Esophagus muscularis mucosa (tissue), 4 donors: Measurements from ENCODE around the gene CFAP97. TPM values are rescaled to one million over a fixed set of nuclear protein-coding genes. Genes with fewer than 3 reads are reported as not detected.

Experiments
- DNase-seq: peaks from one replicate; pipeline ENCODE4 v3.0.0-alpha.2; 2017; ENCODE audit errors: extremely low spot score
- H3K27ac ChIP-seq, 4 donors: fragments of 200-600 bp; sonication (generic); replicated peaks in 1 of 4; 1 replicate in 3 of 4; 2 replicates in 1 of 4; pipeline ENCODE4 v1.5.1; 2016 to 2019; ENCODE audit warnings: mild to moderate bottlenecking in 1 of 4
- H3K27me3 ChIP-seq, 4 donors: fragments of 200-600 bp; sonication (generic); one replicate each; pipeline versions ENCODE4 v1.5.1 to v1.6.0; 2016 to 2019
- H3K36me3 ChIP-seq, 4 donors: fragments of 200-600 bp; sonication (generic); one replicate each; pipeline ENCODE4 v1.5.1; 2016 to 2019
- H3K4me1 ChIP-seq, 4 donors: fragments of 200-600 bp; sonication (generic); one replicate each; pipeline ENCODE4 v1.5.1; 2016 to 2019
- H3K4me3 ChIP-seq, 4 donors: fragments of 200-600 bp; sonication (generic); 1 replicate in 2 of 4; 2 replicates in 2 of 4; pipeline ENCODE4 v1.5.1; 2016 to 2019; ENCODE audit warnings: mild to moderate bottlenecking in 4 of 4, moderate library complexity in 1 of 4
- H3K9me3 ChIP-seq, 4 donors: fragments of 200-600 bp; sonication (generic); 1 replicate in 3 of 4; 2 replicates in 1 of 4; pipeline ENCODE4 v1.5.1; 2016 to 2019
- CTCF ChIP-seq, 3 experiments: fragments of 200-600 bp in 2 of 3; fragments of 450-650 bp in 1 of 3; sonication (generic) in 2 of 3; IDR thresholded peaks; one replicate each; pipeline ENCODE4 v1.5.1; 2017 to 2019; ENCODE audit warnings: antibody characterized with exemption in 3 of 3, mild to moderate bottlenecking in 2 of 3, moderate library complexity in 1 of 3
- EP300 ChIP-seq: sonication (generic); formaldehyde crosslinking; IDR thresholded peaks from one replicate; pipeline ENCODE4 v1.6.1; 2017; ENCODE audit warnings: antibody characterized with exemption
- POLR2A ChIP-seq: fragments of 450-650 bp; IDR thresholded peaks from one replicate; pipeline ENCODE4 v1.6.1; 2017; ENCODE audit warnings: antibody characterized with exemption, moderate library complexity, mild to moderate bottlenecking, low read depth
- POLR2AphosphoS5 ChIP-seq, 2 donors: sonication (generic); formaldehyde crosslinking; IDR thresholded peaks; one replicate each; pipeline ENCODE4 v1.6.1; 2017; ENCODE audit warnings: antibody characterized with exemption in 2 of 2
- WGBS: methylation state at CpG from one replicate; pipeline ENCODE4 v1.1.5; 2018; 5-methylcytosine and 5-hydroxymethylcytosine counted together
- intact Hi-C: fragments of 100-400 bp; cut with DNase I; formaldehyde crosslinking; loops from one replicate; pipeline ENCODE4 v1.15.1; 2023
- total RNA-seq, 4 donors: library from RNA; depleted of rRNA; stranded (reverse); fragments of >200 nt; gene quantifications; one replicate each; pipeline versions ENCODE4 v1.1.0 to v1.2.1, GENCODE V29; 2016

The CFAP97 gene
- total RNA-seq, 4 donors from 2014 or later = 30.2 to 36.8 (median 35.1) TPM

- WGBS = 74% methylated on average over 12 of the region's 12 CpGs
- intact Hi-C loops = loop anchor here (5.0 to 10.0 kb wide), 2 partner anchors 33 to 325 kb away; partner anchors contain the start of gene ACSL1
- H3K36me3 ChIP-seq = peaks cover 8 to 50% (median 31%) of the 10 kb centered on the region in 4 donors
- peaks cover 0 to 40% (median 31%) of the 10 kb centered on the region in 4 donors for H3K4me1 ChIP-seq
- H3K27ac ChIP-seq = peak overlapping the region in 2 of 4 donors; percentile 47 to 50
- no peaks in the 10 kb centered on the region for H3K27me3 ChIP-seq
- no peak for DNase-seq
- TF ChIP-seq EP300 = no peak
- no peak for TF ChIP-seq CTCF (IDR thresholded peaks at IDR 0.05)
- TF ChIP-seq POLR2A = no peak
- TF ChIP-seq POLR2AphosphoS5 (IDR thresholded peaks at IDR 0.05) = no peak
- H3K4me3 ChIP-seq = no peak overlapping the region
- no peaks in the 10 kb centered on the region for H3K9me3 ChIP-seq
These were observed 54.4 kb downstream of the CFAP97 start for GRCh38 chr4:185149392-185149791.

- 46% methylated on average over 12 of the region's 13 CpGs for WGBS
- Histone ChIP-seq H3K36me3 (peaks cover 0 to 45% (median 26%) of the 10 kb centered on the region in 4 donors), H3K9me3 (no peaks in the 10 kb centered on the region), H3K27me3 (no peaks in the 10 kb centered on the region), H3K4me3 (peak overlapping the region; percentile 71 to 90 (median 76)), H3K27ac (peak overlapping the region; percentile 93 to 96 (median 96)), H3K4me1 (peaks cover 10 to 55% (median 48%) of the 10 kb centered on the region in 4 donors)
- TF ChIP-seq POLR2A (no peak), CTCF (IDR thresholded peaks at IDR 0.05) (no peak), EP300 (no peak), POLR2AphosphoS5 (IDR thresholded peaks at IDR 0.05) (peak; percentile 79 to 83)
- DNase-seq = peak; percentile 92
- intact Hi-C loops = loop anchor here (5.0 to 10.0 kb wide), 2 partner anchors 37 to 321 kb away; partner anchors contain the start of gene ACSL1
These were observed 58.2 kb downstream of the CFAP97 start for GRCh38 chr4:185145572-185145971.

- peak; percentile 86 for DNase-seq
- peak overlapping the region; percentile 93 to 96 (median 96) for H3K27ac ChIP-seq
- peak overlapping the region; percentile 71 to 90 (median 76) for H3K4me3 ChIP-seq
- H3K27me3 ChIP-seq = no peaks in the 10 kb centered on the region
- intact Hi-C loops = loop anchor here (5.0 to 10.0 kb wide), 2 partner anchors 38 to 320 kb away; partner anchors contain the start of gene ACSL1
- 69% methylated on average over 16 of the region's 16 CpGs for WGBS
- no peaks in the 10 kb centered on the region for H3K9me3 ChIP-seq
- peaks cover 10 to 55% (median 48%) of the 10 kb centered on the region in 4 donors for H3K4me1 ChIP-seq
- peaks cover 0 to 39% (median 23%) of the 10 kb centered on the region in 4 donors for H3K36me3 ChIP-seq
- peak in 1 of 2 donors; percentile 4 for TF ChIP-seq POLR2AphosphoS5 (IDR thresholded peaks at IDR 0.05)
- no peak for TF ChIP-seq EP300
- no peak for TF ChIP-seq POLR2A
These were observed 59.1 kb downstream of the CFAP97 start for GRCh38 chr4:185144601-185145240.

- Histone ChIP-seq H3K9me3 (no peaks in the 10 kb centered on the region), H3K27me3 (no peaks in the 10 kb centered on the region), H3K27ac (peak overlapping the region; percentile 93 to 96 (median 96)), H3K4me3 (peak overlapping the region; percentile 71 to 90 (median 76)), H3K36me3 (peaks cover 0 to 37% (median 14%) of the 10 kb centered on the region in 4 donors), H3K4me1 (peaks cover 10 to 50% (median 45%) of the 10 kb centered on the region in 4 donors)
- intact Hi-C loops = loop anchor here (10.0 kb wide), 1 partner anchor 319 kb away; the partner anchor contains the start of gene ACSL1
- 1% methylated on average over 5 of the region's 30 CpGs for WGBS
- no peak for DNase-seq
- TF ChIP-seq POLR2AphosphoS5 (IDR thresholded peaks at IDR 0.05) = peak; percentile 85 to 89
- no peak for TF ChIP-seq POLR2A
- TF ChIP-seq EP300 = peak; percentile 55
- no peak for TF ChIP-seq CTCF (IDR thresholded peaks at IDR 0.05)
These were observed 60.2 kb downstream of the CFAP97 start for GRCh38 chr4:185143601-185143969.

- no peak for DNase-seq
- peak within 1 kb of the TSS; percentile 93 to 96 (median 96) for H3K27ac ChIP-seq
- peaks cover 0 to 37% (median 14%) of the 10 kb centered on the region in 4 donors for H3K36me3 ChIP-seq
- no peaks in the 10 kb centered on the region for H3K27me3 ChIP-seq
- H3K4me1 ChIP-seq = peaks cover 10 to 45% (median 43%) of the 10 kb centered on the region in 4 donors
- WGBS = no CpG with 5 or more reads among the region's 87 CpGs
- intact Hi-C loops = loop anchor here (10.0 kb wide), 1 partner anchor 318 kb away; the partner anchor contains the start of gene ACSL1
- TF ChIP-seq POLR2A = peak; percentile 93
- TF ChIP-seq CTCF (IDR thresholded peaks at IDR 0.05) = peak; percentile 39 to 59 (median 44)
- TF ChIP-seq POLR2AphosphoS5 (IDR thresholded peaks at IDR 0.05) = peak; percentile 87 to 94
- TF ChIP-seq EP300 = no peak
- no peaks in the 10 kb centered on the region for H3K9me3 ChIP-seq
- peak within 1 kb of the TSS; percentile 71 to 90 (median 76) for H3K4me3 ChIP-seq
These were observed 60.7 kb downstream of the CFAP97 start, which contains the start of gene SLC25A4 for GRCh38 chr4:185142912-185143600. Gene SLC25A4, plus strand, starts transcription at chr4:185143266. Its CDS starts 107 bp downstream, at chr4:185143373.
